ENCODE results near the gene COL26A1.
"Not testable (repeated sequence)": the region's sequence is repeated elsewhere in the genome, so short reads cannot be mapped to it uniquely, and the experiment has no call there.

The COL26A1 gene

GRCh38 chr7:101604331-101604933 lies 241.8 kb downstream of the COL26A1 start:
- Histone ChIP-seq H3K36me3 (ENCODE audit: insufficient read depth, low read length) (no peaks in the 10 kb centered on the region), H3K9me3 (ENCODE audit: insufficient read depth, low read depth, low read length) (no peaks in the 10 kb centered on the region), H3K4me1 (ENCODE audit: insufficient read depth, low read length) (peaks cover 8% of the 10 kb centered on the region), H3K27me3 (ENCODE audit: insufficient read depth, low read length) (no peaks in the 10 kb centered on the region), H3K9ac (ENCODE audit: low read depth, low read length) (no peak overlapping the region), H3K4me3 (ENCODE audit: low read length) (no peak overlapping the region), H3K27ac (ENCODE audit: low read depth, low read length) (no peak overlapping the region)
- 82% methylated on average over 5 of the region's 5 CpGs for WGBS

- not testable (repeated sequence) for H3K4me1 ChIP-seq (ENCODE audit: insufficient read depth, low read length); H3K4me3 ChIP-seq (ENCODE audit: low read length); H3K9ac ChIP-seq (ENCODE audit: low read depth, low read length); H3K27me3 ChIP-seq (ENCODE audit: insufficient read depth, low read length); H3K36me3 ChIP-seq (ENCODE audit: insufficient read depth, low read length); H3K27ac ChIP-seq (ENCODE audit: low read depth, low read length); H3K9me3 ChIP-seq (ENCODE audit: insufficient read depth, low read depth, low read length)
- WGBS = 95% methylated on average over 2 of the region's 2 CpGs
These were observed 242.3 kb downstream of the COL26A1 start for GRCh38 chr7:101604934-101605332.

- Histone ChIP-seq H3K4me3 (ENCODE audit: low read length) (no peak overlapping the region), H3K9me3 (ENCODE audit: insufficient read depth, low read depth, low read length) (no peaks in the 10 kb centered on the region), H3K9ac (ENCODE audit: low read depth, low read length) (no peak overlapping the region), H3K27ac (ENCODE audit: low read depth, low read length) (no peak overlapping the region), H3K36me3 (ENCODE audit: insufficient read depth, low read length) (no peaks in the 10 kb centered on the region), H3K27me3 (ENCODE audit: insufficient read depth, low read length) (no peaks in the 10 kb centered on the region), H3K4me1 (ENCODE audit: insufficient read depth, low read length) (peaks cover 8% of the 10 kb centered on the region)
- WGBS = 87% methylated on average over 26 of the region's 26 CpGs
These were observed 243.2 kb downstream of the COL26A1 start for GRCh38 chr7:101605611-101606497.

- no peak overlapping the region for H3K27ac ChIP-seq (ENCODE audit: low read depth, low read length)
- H3K9me3 ChIP-seq (ENCODE audit: insufficient read depth, low read depth, low read length) = no peaks in the 10 kb centered on the region
- H3K36me3 ChIP-seq (ENCODE audit: insufficient read depth, low read length) = no peaks in the 10 kb centered on the region
- no peaks in the 10 kb centered on the region for H3K27me3 ChIP-seq (ENCODE audit: insufficient read depth, low read length)
- peaks cover 8% of the 10 kb centered on the region for H3K4me1 ChIP-seq (ENCODE audit: insufficient read depth, low read length)
- WGBS = 86% methylated on average over 2 of the region's 2 CpGs
- H3K9ac ChIP-seq (ENCODE audit: low read depth, low read length) = no peak overlapping the region
- no peak overlapping the region for H3K4me3 ChIP-seq (ENCODE audit: low read length)
These were observed 243.8 kb downstream of the COL26A1 start for GRCh38 chr7:101606498-101606923.
